Memory B cell (primary cell): ENCODE data around the gene AP1S2.

ENCODE experiments used
- ATAC-seq: fragments of 150-1000 bp; cut with Tn5 transposase; 2 replicates; pipeline ENCODE4 v1.10.0; 2021; ENCODE audit warnings: low read depth, mild to moderate bottlenecking, moderate library complexity
- DNase-seq, 2 donors: peaks; one replicate each; pipeline ENCODE4 v3.0.0; 2022; ENCODE audit warnings: low spot score in 2 of 2
- H3K27ac Mint-ChIP-seq: one replicate; pipeline ENCODE4 v1.8.0; 2022; ENCODE audit warnings: mild to moderate bottlenecking, moderate library complexity, mixed read lengths
- H3K27me3 Mint-ChIP-seq: one replicate; pipeline ENCODE4 v1.8.0; 2022; ENCODE audit warnings: mixed read lengths
- H3K36me3 Mint-ChIP-seq: one replicate; pipeline ENCODE4 v1.8.0; 2022; ENCODE audit warnings: mild to moderate bottlenecking, mixed read lengths
- H3K4me1 Mint-ChIP-seq: one replicate; pipeline ENCODE4 v1.8.0; 2022; ENCODE audit warnings: mixed read lengths
- H3K4me3 Mint-ChIP-seq: one replicate; pipeline ENCODE4 v1.8.0; 2022; ENCODE audit warnings: mild to moderate bottlenecking, moderate library complexity, mixed read lengths
- H3K9me3 Mint-ChIP-seq: one replicate; pipeline ENCODE4 v1.8.0; 2022; ENCODE audit warnings: mixed read lengths

Gene AP1S2

DNA sequence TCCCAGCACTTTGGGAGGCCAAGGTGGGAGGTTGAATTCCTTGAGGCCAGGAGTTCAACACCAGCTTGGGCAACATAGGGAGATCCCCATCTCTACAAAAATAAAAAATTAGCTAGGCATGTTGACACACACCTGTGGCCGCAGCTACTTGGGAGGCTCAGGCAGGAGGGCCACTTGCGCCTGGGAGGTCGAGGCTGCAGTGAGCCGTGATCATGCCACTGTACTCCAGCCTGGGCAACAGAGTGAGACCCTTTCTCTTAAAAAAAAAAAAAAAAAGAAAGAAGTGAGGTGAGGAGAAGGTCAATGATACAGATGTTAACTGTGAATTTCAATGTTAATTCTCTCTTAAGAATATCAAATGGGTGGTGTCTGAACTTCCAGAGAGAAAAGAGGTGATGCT lies 15.1 kb upstream of the AP1S2 start:
- no peaks in the 10 kb centered on the region for H3K9me3 Mint-ChIP-seq
- no peaks in the 10 kb centered on the region for H3K27me3 Mint-ChIP-seq
- no peak overlapping the region for H3K4me3 Mint-ChIP-seq
- peaks cover 1% of the 10 kb centered on the region for H3K36me3 Mint-ChIP-seq
- no peak for DNase-seq
- ATAC-seq, result no peak
- peaks cover 1% of the 10 kb centered on the region for H3K4me1 Mint-ChIP-seq
- H3K27ac Mint-ChIP-seq, result no peak overlapping the region

DNA sequence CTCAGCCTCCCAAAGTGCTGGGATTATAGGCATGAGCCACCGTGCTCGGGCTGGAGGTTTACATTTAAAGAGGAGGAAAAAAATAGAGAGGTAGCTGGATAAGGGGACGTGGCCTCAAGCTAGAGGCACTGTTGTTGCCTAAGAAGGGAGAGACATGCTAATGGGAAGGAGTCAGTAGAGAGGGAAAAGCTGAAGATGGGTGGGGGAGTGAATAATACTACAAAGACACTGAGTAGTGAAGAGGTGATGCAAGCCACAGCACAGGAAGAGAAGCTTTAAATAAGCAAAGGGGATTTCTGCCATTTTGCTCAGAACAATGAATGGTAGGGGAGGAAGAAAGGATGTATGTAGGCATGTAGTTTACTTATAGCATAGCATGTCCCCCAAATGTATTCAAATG lies 11.5 kb upstream of the AP1S2 start:
- Mint-ChIP-seq H3K27ac (no peak overlapping the region), H3K4me3 (no peak overlapping the region), H3K36me3 (no peaks in the 10 kb centered on the region), H3K9me3 (no peaks in the 10 kb centered on the region), H3K4me1 (no peaks in the 10 kb centered on the region), H3K27me3 (no peaks in the 10 kb centered on the region)
- DNase-seq, result no peak
- ATAC-seq, result no peak

GRCh38 chrX:15864629-15865028 lies 10.0 kb upstream of the AP1S2 start:
- ATAC-seq, result no peak

GRCh38 chrX:15864023-15864422 lies 9.4 kb upstream of the AP1S2 start:
- Mint-ChIP-seq H3K36me3 (no peaks in the 10 kb centered on the region), H3K27ac (no peak overlapping the region), H3K27me3 (no peaks in the 10 kb centered on the region), H3K4me3 (no peak overlapping the region), H3K4me1 (no peaks in the 10 kb centered on the region), H3K9me3 (no peaks in the 10 kb centered on the region)
- DNase-seq (no peak), ATAC-seq (no peak)

More at GRCh38 chrX:15864629-15865028, 10.0 kb upstream of the AP1S2 start:
- Mint-ChIP-seq H3K27me3 (no peaks in the 10 kb centered on the region), H3K4me1 (no peaks in the 10 kb centered on the region), H3K36me3 (no peaks in the 10 kb centered on the region), H3K27ac (no peak overlapping the region), H3K4me3 (no peak overlapping the region), H3K9me3 (no peaks in the 10 kb centered on the region)
- DNase-seq, result no peak

GRCh38 chrX:15860921-15861320 lies 6.3 kb upstream of the AP1S2 start:
- Mint-ChIP-seq H3K4me3 (no peak overlapping the region), H3K27me3 (no peaks in the 10 kb centered on the region), H3K9me3 (no peaks in the 10 kb centered on the region), H3K36me3 (no peaks in the 10 kb centered on the region), H3K27ac (no peak overlapping the region), H3K4me1 (peaks cover 4% of the 10 kb centered on the region)
- ATAC-seq, result no peak
- no peak for DNase-seq

GRCh38 chrX:15858051-15858450 lies 3.4 kb upstream of the AP1S2 start:
- DNase-seq (no peak), ATAC-seq (no peak)
- no peaks in the 10 kb centered on the region for H3K9me3 Mint-ChIP-seq
- no peak overlapping the region for H3K4me3 Mint-ChIP-seq
- H3K27me3 Mint-ChIP-seq, result no peaks in the 10 kb centered on the region
- H3K27ac Mint-ChIP-seq, result no peak overlapping the region
- H3K36me3 Mint-ChIP-seq, result no peaks in the 10 kb centered on the region
- H3K4me1 Mint-ChIP-seq, result peaks cover 4% of the 10 kb centered on the region

DNA sequence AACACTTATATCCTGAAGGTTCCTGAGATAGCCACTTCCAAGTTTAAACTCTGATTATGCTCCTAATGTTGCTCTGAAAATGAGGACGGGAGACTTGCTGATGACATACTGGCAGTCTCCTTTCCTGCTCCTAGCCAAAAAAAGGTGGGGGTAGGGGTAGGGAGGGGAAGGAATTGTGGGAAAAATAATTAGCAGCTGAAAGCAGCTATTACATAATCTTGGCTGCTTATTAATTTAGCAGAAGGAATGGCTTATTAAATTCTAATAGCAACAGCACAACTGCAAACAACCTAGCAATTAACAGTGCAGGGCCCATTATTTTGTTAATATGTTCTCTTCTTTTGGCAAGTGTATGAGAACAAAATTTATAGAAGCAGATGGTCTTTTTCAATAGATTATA lies 2.0 kb upstream of the AP1S2 start:
- Mint-ChIP-seq H3K27ac (peak overlapping the region; percentile 99), H3K27me3 (no peaks in the 10 kb centered on the region), H3K36me3 (no peaks in the 10 kb centered on the region), H3K4me1 (peaks cover 4% of the 10 kb centered on the region), H3K9me3 (no peaks in the 10 kb centered on the region), H3K4me3 (peak overlapping the region; percentile 55)
- no peak for ATAC-seq
- no peak for DNase-seq

- DNase-seq, result no peak
- Mint-ChIP-seq H3K4me1 (peaks cover 4% of the 10 kb centered on the region), H3K9me3 (no peaks in the 10 kb centered on the region), H3K4me3 (peak overlapping the region; percentile 55), H3K36me3 (no peaks in the 10 kb centered on the region), H3K27ac (peak overlapping the region; percentile 99), H3K27me3 (no peaks in the 10 kb centered on the region)
- no peak for ATAC-seq
Measured at GRCh38 chrX:15856222-15856587, 1.6 kb upstream of the AP1S2 start.

GRCh38 chrX:15855568-15856221 lies 1.1 kb upstream of the AP1S2 start:
- no peaks in the 10 kb centered on the region for H3K27me3 Mint-ChIP-seq
- ATAC-seq (no peak), DNase-seq (no peak)
- H3K4me3 Mint-ChIP-seq, result peak overlapping the region; percentile 93
- H3K9me3 Mint-ChIP-seq, result no peaks in the 10 kb centered on the region
- peaks cover 5% of the 10 kb centered on the region for H3K4me1 Mint-ChIP-seq
- peak overlapping the region; percentile 99 for H3K27ac Mint-ChIP-seq
- H3K36me3 Mint-ChIP-seq, result no peaks in the 10 kb centered on the region

- H3K27ac Mint-ChIP-seq, result peak overlapping the region; percentile 99
- H3K36me3 Mint-ChIP-seq, result peaks cover 5% of the 10 kb centered on the region
- peak overlapping the region; percentile 77 for H3K4me3 Mint-ChIP-seq
- DNase-seq (peak; percentile 37 to 65), ATAC-seq (peak; percentile 26)
- peaks cover 14% of the 10 kb centered on the region for H3K4me1 Mint-ChIP-seq
- no peaks in the 10 kb centered on the region for H3K27me3 Mint-ChIP-seq
- no peaks in the 10 kb centered on the region for H3K9me3 Mint-ChIP-seq
Measured at GRCh38 chrX:15854080-15854655, 445 bp downstream of the AP1S2 start.

GRCh38 chrX:15853586-15854079 lies 980 bp downstream of the AP1S2 start:
- ATAC-seq (no peak), DNase-seq (no peak)
- H3K4me1 Mint-ChIP-seq, result peaks cover 14% of the 10 kb centered on the region
- H3K36me3 Mint-ChIP-seq, result peaks cover 5% of the 10 kb centered on the region
- H3K27me3 Mint-ChIP-seq, result no peaks in the 10 kb centered on the region
- H3K27ac Mint-ChIP-seq, result peak overlapping the region; percentile 99
- H3K4me3 Mint-ChIP-seq, result peak overlapping the region; percentile 77
- H3K9me3 Mint-ChIP-seq, result no peaks in the 10 kb centered on the region

DNA sequence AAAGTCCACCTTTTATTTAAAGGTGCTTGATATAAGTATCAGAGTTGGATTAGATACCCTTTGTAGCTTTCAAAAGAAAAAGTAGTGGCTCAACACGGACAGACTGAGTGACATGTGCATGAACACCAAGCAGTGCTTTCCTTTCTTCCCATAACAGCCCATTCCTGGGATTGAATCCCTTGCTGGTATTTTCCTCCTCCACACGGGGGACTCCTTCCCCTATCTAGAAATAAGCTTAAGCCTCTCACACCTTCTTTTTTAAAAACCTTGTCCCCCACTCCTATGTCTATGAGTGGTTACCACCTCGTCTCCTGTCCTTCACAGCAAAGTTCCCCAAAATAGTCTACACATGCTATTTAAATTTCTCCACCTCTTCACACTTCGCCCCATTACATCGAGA lies 5.1 kb downstream of the AP1S2 start:
- peaks cover 9% of the 10 kb centered on the region for H3K36me3 Mint-ChIP-seq
- H3K4me1 Mint-ChIP-seq, result peaks cover 10% of the 10 kb centered on the region
- no peaks in the 10 kb centered on the region for H3K9me3 Mint-ChIP-seq
- ATAC-seq, result no peak
- H3K4me3 Mint-ChIP-seq, result no peak overlapping the region
- no peaks in the 10 kb centered on the region for H3K27me3 Mint-ChIP-seq
- no peak overlapping the region for H3K27ac Mint-ChIP-seq
- DNase-seq, result no peak

GRCh38 chrX:15848576-15848975 lies 6.0 kb downstream of the AP1S2 start:
- DNase-seq, result no peak
- Mint-ChIP-seq H3K27ac (no peak overlapping the region), H3K27me3 (no peaks in the 10 kb centered on the region), H3K4me3 (no peak overlapping the region), H3K9me3 (no peaks in the 10 kb centered on the region), H3K4me1 (peaks cover 10% of the 10 kb centered on the region), H3K36me3 (peaks cover 13% of the 10 kb centered on the region)
- no peak for ATAC-seq

- no peak for DNase-seq
- Mint-ChIP-seq H3K4me1 (no peaks in the 10 kb centered on the region), H3K9me3 (no peaks in the 10 kb centered on the region), H3K4me3 (no peak overlapping the region), H3K36me3 (peaks cover 8% of the 10 kb centered on the region), H3K27ac (no peak overlapping the region), H3K27me3 (no peaks in the 10 kb centered on the region)
- no peak for ATAC-seq
Measured at GRCh38 chrX:15843960-15844359, 10.7 kb downstream of the AP1S2 start.
